ENCODE measurements around the gene AIFM2.
"Not testable (repeated sequence)": the region's sequence is repeated elsewhere in the genome, so short reads cannot be mapped to it uniquely, and the experiment has no call there.

AIFM2 gene

GRCh38 chr10:70132098-70133029 is at the start of gene AIFM2:
Gene AIFM2 (minus strand): TSS chr10:70132825. CDS start chr10:70124084, 8,741 bp downstream.
- Mint-ChIP-seq H3K36me3 (peaks cover 2% of the 10 kb centered on the region), H3K27me3 (no peaks in the 10 kb centered on the region)

GRCh38 chr10:70179209-70179608 is 46.6 kb upstream of the AIFM2 start:
- not testable (repeated sequence) for H3K4me3 Mint-ChIP-seq, H3K27me3 Mint-ChIP-seq, H3K36me3 Mint-ChIP-seq, H3K9me3 Mint-ChIP-seq, H3K27ac Mint-ChIP-seq
- peaks cover 13% of the 10 kb centered on the region for H3K4me1 Mint-ChIP-seq

More at GRCh38 chr10:70132098-70133029, at the start of gene AIFM2:
- Mint-ChIP-seq H3K9me3 (no peaks in the 10 kb centered on the region), H3K4me3 (peak within 1 kb of the TSS; percentile 88), H3K4me1 (peaks cover 30% of the 10 kb centered on the region), H3K27ac (peak within 1 kb of the TSS; percentile 92)

GRCh38 chr10:70178139-70178725 is 45.6 kb upstream of the AIFM2 start:
- Mint-ChIP-seq H3K9me3 (peaks cover 4% of the 10 kb centered on the region), H3K4me3 (no peak overlapping the region), H3K4me1 (peaks cover 19% of the 10 kb centered on the region), H3K27me3 (peaks cover 1% of the 10 kb centered on the region), H3K27ac (no peak overlapping the region), H3K36me3 (no peaks in the 10 kb centered on the region)

- H3K9me3 Mint-ChIP-seq, result peaks cover 4% of the 10 kb centered on the region
These were observed 43.8 kb upstream of the AIFM2 start for GRCh38 chr10:70176441-70176840.

GRCh38 chr10:70175516-70175915 is 42.9 kb upstream of the AIFM2 start:
- peaks cover 31% of the 10 kb centered on the region for H3K4me1 Mint-ChIP-seq
- H3K9me3 Mint-ChIP-seq, result peaks cover 4% of the 10 kb centered on the region
- H3K27me3 Mint-ChIP-seq, result peaks cover 1% of the 10 kb centered on the region
- no peak overlapping the region for H3K4me3 Mint-ChIP-seq
- H3K36me3 Mint-ChIP-seq, result no peaks in the 10 kb centered on the region
- no peak overlapping the region for H3K27ac Mint-ChIP-seq

More at GRCh38 chr10:70176441-70176840, 43.8 kb upstream of the AIFM2 start:
- Mint-ChIP-seq H3K4me3 (no peak overlapping the region), H3K36me3 (no peaks in the 10 kb centered on the region), H3K4me1 (peaks cover 26% of the 10 kb centered on the region), H3K27me3 (peaks cover 1% of the 10 kb centered on the region), H3K27ac (no peak overlapping the region)

- no peaks in the 10 kb centered on the region for H3K9me3 Mint-ChIP-seq
- H3K27me3 Mint-ChIP-seq, result peaks cover 1% of the 10 kb centered on the region
- no peak overlapping the region for H3K4me3 Mint-ChIP-seq
- peak overlapping the region; percentile 93 for H3K27ac Mint-ChIP-seq
- H3K4me1 Mint-ChIP-seq, result peaks cover 33% of the 10 kb centered on the region
- no peaks in the 10 kb centered on the region for H3K36me3 Mint-ChIP-seq
These were observed 41.6 kb upstream of the AIFM2 start for GRCh38 chr10:70174058-70174741.

- H3K4me3 Mint-ChIP-seq, result peak overlapping the region; percentile 93
- H3K27me3 Mint-ChIP-seq, result no peaks in the 10 kb centered on the region
- peak overlapping the region; percentile 91 for H3K27ac Mint-ChIP-seq
- peaks cover 64% of the 10 kb centered on the region for H3K4me1 Mint-ChIP-seq
- H3K36me3 Mint-ChIP-seq, result peaks cover 6% of the 10 kb centered on the region
- no peaks in the 10 kb centered on the region for H3K9me3 Mint-ChIP-seq
These were observed 37.2 kb upstream of the AIFM2 start for GRCh38 chr10:70169649-70170364.

- Mint-ChIP-seq H3K27ac (peak overlapping the region; percentile 91), H3K4me3 (peak overlapping the region; percentile 93), H3K36me3 (peaks cover 8% of the 10 kb centered on the region), H3K9me3 (no peaks in the 10 kb centered on the region), H3K27me3 (no peaks in the 10 kb centered on the region), H3K4me1 (peaks cover 61% of the 10 kb centered on the region)
These were observed 36.4 kb upstream of the AIFM2 start for GRCh38 chr10:70169011-70169410.

- H3K4me3 Mint-ChIP-seq, result peak overlapping the region; percentile 56
- peaks cover 70% of the 10 kb centered on the region for H3K4me1 Mint-ChIP-seq
- H3K9me3 Mint-ChIP-seq, result no peaks in the 10 kb centered on the region
- peaks cover 14% of the 10 kb centered on the region for H3K36me3 Mint-ChIP-seq
- H3K27ac Mint-ChIP-seq, result peak overlapping the region; percentile 59
- no peaks in the 10 kb centered on the region for H3K27me3 Mint-ChIP-seq
These were observed 34.6 kb upstream of the AIFM2 start for GRCh38 chr10:70167246-70167645.

- peak overlapping the region; percentile 11 for H3K4me3 Mint-ChIP-seq
- H3K4me1 Mint-ChIP-seq, result peaks cover 75% of the 10 kb centered on the region
- H3K9me3 Mint-ChIP-seq, result no peaks in the 10 kb centered on the region
- H3K36me3 Mint-ChIP-seq, result peaks cover 22% of the 10 kb centered on the region
- H3K27me3 Mint-ChIP-seq, result no peaks in the 10 kb centered on the region
- peak overlapping the region; percentile 35 for H3K27ac Mint-ChIP-seq
These were observed 33.8 kb upstream of the AIFM2 start for GRCh38 chr10:70166394-70166793.

GRCh38 chr10:70164163-70164562 is 31.5 kb upstream of the AIFM2 start:
- Mint-ChIP-seq H3K9me3 (no peaks in the 10 kb centered on the region), H3K36me3 (peaks cover 32% of the 10 kb centered on the region), H3K27ac (peak overlapping the region; percentile 43), H3K27me3 (no peaks in the 10 kb centered on the region), H3K4me1 (peaks cover 87% of the 10 kb centered on the region), H3K4me3 (peak overlapping the region; percentile 60)

- H3K27me3 Mint-ChIP-seq, result no peaks in the 10 kb centered on the region
- peaks cover 80% of the 10 kb centered on the region for H3K4me1 Mint-ChIP-seq
- no peaks in the 10 kb centered on the region for H3K9me3 Mint-ChIP-seq
- H3K36me3 Mint-ChIP-seq, result peaks cover 33% of the 10 kb centered on the region
- peak overlapping the region; percentile 43 for H3K27ac Mint-ChIP-seq
- H3K4me3 Mint-ChIP-seq, result peak overlapping the region; percentile 60
These were observed 30.8 kb upstream of the AIFM2 start for GRCh38 chr10:70163448-70163847.

GRCh38 chr10:70162892-70163201 is 30.2 kb upstream of the AIFM2 start:
- Mint-ChIP-seq H3K4me1 (peaks cover 74% of the 10 kb centered on the region), H3K9me3 (no peaks in the 10 kb centered on the region), H3K27ac (peak overlapping the region; percentile 57), H3K27me3 (no peaks in the 10 kb centered on the region), H3K4me3 (peak overlapping the region; percentile 60), H3K36me3 (peaks cover 34% of the 10 kb centered on the region)

- H3K4me3 Mint-ChIP-seq, result peak overlapping the region; percentile 60
- H3K27ac Mint-ChIP-seq, result peak overlapping the region; percentile 94
- no peaks in the 10 kb centered on the region for H3K9me3 Mint-ChIP-seq
- H3K4me1 Mint-ChIP-seq, result peaks cover 71% of the 10 kb centered on the region
- H3K27me3 Mint-ChIP-seq, result no peaks in the 10 kb centered on the region
- peaks cover 38% of the 10 kb centered on the region for H3K36me3 Mint-ChIP-seq
These were observed 29.7 kb upstream of the AIFM2 start for GRCh38 chr10:70162151-70162891.

GRCh38 chr10:70160798-70161197 is 28.2 kb upstream of the AIFM2 start:
- Mint-ChIP-seq H3K4me3 (peak overlapping the region; percentile 60), H3K4me1 (peaks cover 65% of the 10 kb centered on the region), H3K36me3 (peaks cover 43% of the 10 kb centered on the region)

More at GRCh38 chr10:70160798-70161197, 28.2 kb upstream of the AIFM2 start:
- peak overlapping the region; percentile 94 for H3K27ac Mint-ChIP-seq
- H3K27me3 Mint-ChIP-seq, result no peaks in the 10 kb centered on the region
- H3K9me3 Mint-ChIP-seq, result no peaks in the 10 kb centered on the region

Data from activated naive CD4-positive, alpha-beta T cell treated with anti-CD3 and anti-CD28 coated beads, Interleukin-2, amount 50 U/mL, for 24 hours (primary cell).